MM.1S (cell line): Measurements from ENCODE around the gene RGL2.

Experiments
- EZH2 ChIP-seq: fragments of 300-600 bp; sonication (generic); optimal IDR thresholded peaks from 2 replicates; pipeline ENCODE3; 2017; ENCODE audit warnings: low read depth, mild to moderate bottlenecking, antibody characterized with exemption, low read length, mixed read lengths
- TF ChIP-seq, protein P1 (sequence below): fragments of 300-600 bp; sonication (generic); IDR thresholded peaks from 2 replicates; pipeline ENCODE4 v1.5.1; 2016; ENCODE audit warnings: antibody characterized with exemption, low read length, mixed read lengths

DNA sequence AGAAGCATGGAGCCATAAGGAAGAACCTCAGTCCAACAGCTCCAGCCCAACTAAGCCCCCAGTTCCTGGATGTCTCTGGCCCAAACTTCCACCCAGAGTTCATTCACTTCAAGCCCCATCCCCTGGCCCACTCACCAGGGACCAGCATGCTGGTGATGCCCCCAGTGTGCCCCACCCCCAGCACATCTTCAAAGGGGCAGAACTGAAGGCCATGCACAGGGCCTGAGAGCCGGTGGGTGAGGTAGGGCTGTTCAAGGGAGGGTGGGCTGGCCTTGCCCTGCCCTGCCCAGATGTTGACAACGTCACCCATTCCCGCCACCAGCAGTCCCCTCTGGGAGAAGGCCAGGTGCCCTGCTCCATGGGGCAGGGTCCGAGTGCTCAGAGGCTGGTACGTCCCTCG, 18.2 kb downstream of the RGL2 start:
- TF ChIP-seq, protein P1, sequence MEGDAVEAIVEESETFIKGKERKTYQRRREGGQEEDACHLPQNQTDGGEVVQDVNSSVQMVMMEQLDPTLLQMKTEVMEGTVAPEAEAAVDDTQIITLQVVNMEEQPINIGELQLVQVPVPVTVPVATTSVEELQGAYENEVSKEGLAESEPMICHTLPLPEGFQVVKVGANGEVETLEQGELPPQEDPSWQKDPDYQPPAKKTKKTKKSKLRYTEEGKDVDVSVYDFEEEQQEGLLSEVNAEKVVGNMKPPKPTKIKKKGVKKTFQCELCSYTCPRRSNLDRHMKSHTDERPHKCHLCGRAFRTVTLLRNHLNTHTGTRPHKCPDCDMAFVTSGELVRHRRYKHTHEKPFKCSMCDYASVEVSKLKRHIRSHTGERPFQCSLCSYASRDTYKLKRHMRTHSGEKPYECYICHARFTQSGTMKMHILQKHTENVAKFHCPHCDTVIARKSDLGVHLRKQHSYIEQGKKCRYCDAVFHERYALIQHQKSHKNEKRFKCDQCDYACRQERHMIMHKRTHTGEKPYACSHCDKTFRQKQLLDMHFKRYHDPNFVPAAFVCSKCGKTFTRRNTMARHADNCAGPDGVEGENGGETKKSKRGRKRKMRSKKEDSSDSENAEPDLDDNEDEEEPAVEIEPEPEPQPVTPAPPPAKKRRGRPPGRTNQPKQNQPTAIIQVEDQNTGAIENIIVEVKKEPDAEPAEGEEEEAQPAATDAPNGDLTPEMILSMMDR = no peak
- no peak for TF ChIP-seq EZH2
